Ovary (tissue), 3 donors: ENCODE measurements around the gene BCKDK.

Source experiments
- EP300 ChIP-seq: sonication (generic); formaldehyde crosslinking; IDR thresholded peaks from one replicate; pipeline ENCODE4 v1.6.1; 2017; ENCODE audit warnings: antibody characterized with exemption
- POLR2A ChIP-seq: fragments of 450-650 bp; IDR thresholded peaks from one replicate; pipeline ENCODE4 v1.6.1; 2017; ENCODE audit warnings: antibody characterized with exemption, mild to moderate bottlenecking, moderate library complexity
- TF ChIP-seq, protein P1 (sequence below), 3 donors: fragments of 450-650 bp in 2 of 3; fragments of 200-600 bp in 1 of 3; IDR thresholded peaks; one replicate each; pipeline versions ENCODE4 v1.5.1 to v1.8.0; 2016 to 2022; ENCODE audit warnings: antibody characterized with exemption in 3 of 3, mild to moderate bottlenecking in 1 of 3
- donor health status: DM: no; HTN: no; CAD: no.

DNA sequence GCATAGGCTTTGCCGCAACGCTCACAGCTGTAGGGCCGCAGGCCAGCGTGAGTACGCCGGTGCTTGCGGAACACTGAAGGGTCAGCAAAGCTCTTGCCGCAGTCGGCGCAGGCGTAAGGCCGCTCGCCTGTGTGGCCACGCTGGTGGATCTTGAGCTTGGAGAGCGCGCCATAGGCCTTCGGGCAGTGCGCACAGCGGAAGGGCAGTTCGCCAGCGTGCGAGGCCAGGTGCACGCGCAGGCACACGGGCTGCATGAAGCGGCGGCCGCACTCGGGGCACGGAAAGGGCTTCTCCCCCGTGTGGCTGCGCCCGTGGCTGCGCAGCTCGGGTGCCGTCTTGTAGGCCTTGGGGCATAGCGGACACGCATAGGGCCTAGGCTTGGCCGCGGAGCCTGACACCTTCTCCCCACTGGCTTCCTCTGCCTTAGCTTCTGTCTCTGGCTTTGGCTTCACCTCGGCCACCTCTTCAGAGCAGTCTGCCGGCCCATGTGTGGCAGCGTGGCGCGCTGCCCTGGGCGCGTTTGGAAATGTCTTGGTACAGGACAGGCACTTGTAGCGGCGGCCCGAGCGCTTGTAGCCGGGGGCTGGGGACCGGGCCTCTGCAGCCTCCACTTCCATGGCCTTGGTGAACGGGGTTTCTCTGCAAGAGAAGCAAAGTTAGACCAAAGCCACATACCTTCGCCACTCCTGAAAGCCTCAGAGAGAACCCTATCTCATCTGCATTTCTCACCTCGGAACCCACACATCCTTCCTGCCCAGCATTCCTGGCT lies 44.2 kb upstream of the BCKDK start:
- TF ChIP-seq, protein P1, sequence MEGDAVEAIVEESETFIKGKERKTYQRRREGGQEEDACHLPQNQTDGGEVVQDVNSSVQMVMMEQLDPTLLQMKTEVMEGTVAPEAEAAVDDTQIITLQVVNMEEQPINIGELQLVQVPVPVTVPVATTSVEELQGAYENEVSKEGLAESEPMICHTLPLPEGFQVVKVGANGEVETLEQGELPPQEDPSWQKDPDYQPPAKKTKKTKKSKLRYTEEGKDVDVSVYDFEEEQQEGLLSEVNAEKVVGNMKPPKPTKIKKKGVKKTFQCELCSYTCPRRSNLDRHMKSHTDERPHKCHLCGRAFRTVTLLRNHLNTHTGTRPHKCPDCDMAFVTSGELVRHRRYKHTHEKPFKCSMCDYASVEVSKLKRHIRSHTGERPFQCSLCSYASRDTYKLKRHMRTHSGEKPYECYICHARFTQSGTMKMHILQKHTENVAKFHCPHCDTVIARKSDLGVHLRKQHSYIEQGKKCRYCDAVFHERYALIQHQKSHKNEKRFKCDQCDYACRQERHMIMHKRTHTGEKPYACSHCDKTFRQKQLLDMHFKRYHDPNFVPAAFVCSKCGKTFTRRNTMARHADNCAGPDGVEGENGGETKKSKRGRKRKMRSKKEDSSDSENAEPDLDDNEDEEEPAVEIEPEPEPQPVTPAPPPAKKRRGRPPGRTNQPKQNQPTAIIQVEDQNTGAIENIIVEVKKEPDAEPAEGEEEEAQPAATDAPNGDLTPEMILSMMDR (IDR thresholded peaks at IDR 0.05): no peak
- TF ChIP-seq POLR2A (no peak), EP300 (no peak)
